Thyroid gland (tissue), 4 donors: ENCODE data around the gene EBP. TPM values are rescaled to one million over a fixed set of nuclear protein-coding genes. Genes with fewer than 3 reads are reported as not detected.

ENCODE experiments used
- DNase-seq, 2 donors: peaks; one replicate each; pipeline ENCODE4 v3.0.0-alpha.2; 2019
- H3K27ac ChIP-seq, 3 donors: fragments of 200-600 bp; sonication (generic); 1 replicate in 2 of 3; 2 replicates in 1 of 3; pipeline ENCODE4 v1.5.1; 2016 to 2019; ENCODE audit warnings: mild to moderate bottlenecking in 1 of 3, moderate library complexity in 1 of 3
- H3K27me3 ChIP-seq: fragments of 200-600 bp; sonication (generic); one replicate; pipeline ENCODE4 v1.5.1; 2019
- H3K36me3 ChIP-seq, 2 donors: fragments of 200-600 bp; sonication (generic); one replicate each; pipeline ENCODE4 v1.5.1; 2016 to 2019
- H3K4me1 ChIP-seq, 2 donors: fragments of 200-600 bp; sonication (generic); one replicate each; pipeline ENCODE4 v1.5.1; 2017 to 2019
- H3K4me3 ChIP-seq, 3 donors: fragments of 200-600 bp; sonication (generic); replicated peaks in 1 of 3; 1 replicate in 2 of 3; 2 replicates in 1 of 3; pipeline ENCODE4 v1.5.1; 2016; ENCODE audit warnings: mild to moderate bottlenecking in 1 of 3
- H3K9me3 ChIP-seq: fragments of 200-600 bp; sonication (generic); one replicate; pipeline ENCODE4 v1.5.1; 2017
- POLR2A ChIP-seq, 2 donors: fragments of 450-650 bp; IDR thresholded peaks; one replicate each; pipeline ENCODE4 v1.6.1; 2017; ENCODE audit warnings: antibody characterized with exemption in 2 of 2, mild to moderate bottlenecking in 2 of 2, moderate library complexity in 1 of 2
- WGBS, 2 donors: methylation state at CpG; one replicate each; pipeline ENCODE4 v1.1.5; 2017; 5-methylcytosine and 5-hydroxymethylcytosine counted together
- intact Hi-C: fragments of 100-400 bp; cut with DNase I; formaldehyde crosslinking; loops from one replicate; pipeline ENCODE4 v1.15.1; 2023
- total RNA-seq, 4 donors: library from RNA; depleted of rRNA; stranded (reverse); fragments of >200 nt; gene quantifications; one replicate each; pipeline ENCODE4 v1.2.3, GENCODE V29; 2016
- TF ChIP-seq, protein P1 (sequence below), 6 experiments: fragments of 200-600 bp in 3 of 6; fragments of 450-650 bp in 3 of 6; sonication (generic) in 3 of 6; IDR thresholded peaks; one replicate each; pipeline ENCODE4 v1.5.1; 2016 to 2019; ENCODE audit warnings: antibody characterized with exemption in 6 of 6, mild to moderate bottlenecking in 2 of 6, inconsistent platforms in 1 of 6, moderate library complexity in 1 of 6

The EBP gene
- total RNA-seq, 4 donors from 2014 or later, result 11.0 to 43.5 (median 35.5) TPM

DNA sequence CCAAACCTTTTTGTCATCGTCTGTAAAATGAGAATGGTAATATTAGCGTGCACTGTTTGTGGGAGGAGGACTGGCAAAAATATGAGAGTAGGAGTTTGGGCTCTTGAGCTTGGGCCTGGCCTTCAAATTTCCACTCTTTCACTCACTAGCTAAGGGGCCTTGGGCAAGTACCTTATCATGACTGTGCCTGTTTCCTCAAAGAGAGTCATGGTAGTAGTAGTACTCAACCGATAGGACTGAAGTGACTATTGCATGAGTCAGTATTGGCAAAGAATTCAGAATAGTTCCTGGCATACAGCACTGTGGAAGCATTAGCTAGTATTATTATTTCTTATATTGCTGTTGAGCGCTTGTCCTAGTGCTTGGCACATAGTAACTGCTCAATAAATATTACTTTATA, 36.7 kb downstream of the EBP start:
- no peaks in the 10 kb centered on the region for H3K9me3 ChIP-seq
- no peak overlapping the region for H3K4me3 ChIP-seq
- H3K27ac ChIP-seq, result no peak overlapping the region
- DNase-seq, result no peak
- 82 to 85% methylated on average over 4 of the region's 4 CpGs for WGBS, 2 donors
- intact Hi-C loops, result no loop called here
- TF ChIP-seq, protein P1, sequence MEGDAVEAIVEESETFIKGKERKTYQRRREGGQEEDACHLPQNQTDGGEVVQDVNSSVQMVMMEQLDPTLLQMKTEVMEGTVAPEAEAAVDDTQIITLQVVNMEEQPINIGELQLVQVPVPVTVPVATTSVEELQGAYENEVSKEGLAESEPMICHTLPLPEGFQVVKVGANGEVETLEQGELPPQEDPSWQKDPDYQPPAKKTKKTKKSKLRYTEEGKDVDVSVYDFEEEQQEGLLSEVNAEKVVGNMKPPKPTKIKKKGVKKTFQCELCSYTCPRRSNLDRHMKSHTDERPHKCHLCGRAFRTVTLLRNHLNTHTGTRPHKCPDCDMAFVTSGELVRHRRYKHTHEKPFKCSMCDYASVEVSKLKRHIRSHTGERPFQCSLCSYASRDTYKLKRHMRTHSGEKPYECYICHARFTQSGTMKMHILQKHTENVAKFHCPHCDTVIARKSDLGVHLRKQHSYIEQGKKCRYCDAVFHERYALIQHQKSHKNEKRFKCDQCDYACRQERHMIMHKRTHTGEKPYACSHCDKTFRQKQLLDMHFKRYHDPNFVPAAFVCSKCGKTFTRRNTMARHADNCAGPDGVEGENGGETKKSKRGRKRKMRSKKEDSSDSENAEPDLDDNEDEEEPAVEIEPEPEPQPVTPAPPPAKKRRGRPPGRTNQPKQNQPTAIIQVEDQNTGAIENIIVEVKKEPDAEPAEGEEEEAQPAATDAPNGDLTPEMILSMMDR (IDR thresholded peaks at IDR 0.05), result no peak
- no peak for TF ChIP-seq POLR2A (IDR thresholded peaks at IDR 0.05)
- no peaks in the 10 kb centered on the region for H3K4me1 ChIP-seq
- H3K27me3 ChIP-seq, result no peaks in the 10 kb centered on the region
- H3K36me3 ChIP-seq, result peaks cover 0 to 12% of the 10 kb centered on the region in 2 donors

DNA sequence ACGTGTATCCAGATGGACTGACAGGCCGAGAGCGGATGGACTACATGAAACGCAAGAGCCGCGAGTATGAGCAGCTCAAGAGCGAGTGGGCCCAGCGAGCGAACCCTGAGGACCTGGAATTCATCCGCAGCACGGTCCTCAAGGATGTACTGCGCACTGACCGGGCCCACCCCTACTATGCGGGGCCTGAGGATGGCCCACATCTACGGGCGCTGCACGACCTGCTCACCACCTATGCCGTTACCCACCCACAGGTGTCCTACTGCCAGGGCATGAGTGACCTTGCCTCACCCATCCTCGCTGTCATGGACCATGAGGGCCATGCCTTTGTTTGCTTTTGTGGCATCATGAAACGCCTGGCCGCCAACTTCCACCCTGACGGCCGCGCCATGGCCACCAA, 38.0 kb downstream of the EBP start:
- no peaks in the 10 kb centered on the region for H3K27me3 ChIP-seq
- no peak for DNase-seq
- WGBS, 2 donors, result 93 to 97% methylated on average over 3 to 13 of the region's 24 CpGs
- TF ChIP-seq, protein P1 (IDR thresholded peaks at IDR 0.05), result no peak
- TF ChIP-seq POLR2A (IDR thresholded peaks at IDR 0.05), result no peak
- H3K27ac ChIP-seq, result no peak overlapping the region
- no peaks in the 10 kb centered on the region for H3K4me1 ChIP-seq
- no peak overlapping the region for H3K4me3 ChIP-seq
- no peaks in the 10 kb centered on the region for H3K9me3 ChIP-seq
- intact Hi-C loops, result no loop called here
- H3K36me3 ChIP-seq, result peaks cover 0 to 12% of the 10 kb centered on the region in 2 donors

DNA sequence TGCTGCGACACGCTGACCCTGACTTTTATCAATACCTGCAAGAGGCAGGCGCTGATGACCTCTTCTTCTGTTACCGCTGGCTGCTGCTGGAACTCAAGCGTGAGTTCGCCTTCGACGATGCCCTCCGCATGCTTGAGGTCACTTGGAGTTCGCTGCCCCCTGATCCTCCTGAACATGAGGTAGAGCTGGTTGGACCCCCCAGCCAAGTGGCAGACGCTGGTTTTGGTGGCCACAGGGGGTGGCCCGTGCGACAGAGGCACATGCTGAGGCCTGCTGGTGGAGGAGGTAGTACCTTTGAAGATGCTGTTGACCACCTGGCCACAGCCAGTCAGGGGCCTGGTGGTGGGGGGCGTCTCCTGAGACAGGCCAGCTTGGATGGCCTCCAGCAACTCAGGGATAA, 38.4 kb downstream of the EBP start:
- Histone ChIP-seq H3K9me3 (no peaks in the 10 kb centered on the region), H3K36me3 (peaks cover 0 to 12% of the 10 kb centered on the region in 2 donors), H3K4me3 (no peak overlapping the region), H3K4me1 (no peaks in the 10 kb centered on the region), H3K27ac (no peak overlapping the region), H3K27me3 (no peaks in the 10 kb centered on the region)
- intact Hi-C loops, result no loop called here
- TF ChIP-seq POLR2A (IDR thresholded peaks at IDR 0.05), result no peak
- TF ChIP-seq, protein P1 (IDR thresholded peaks at IDR 0.05), result no peak
- no peak for DNase-seq
- WGBS, 2 donors, result 97 to 100% methylated on average over 2 to 5 of the region's 14 CpGs

DNA sequence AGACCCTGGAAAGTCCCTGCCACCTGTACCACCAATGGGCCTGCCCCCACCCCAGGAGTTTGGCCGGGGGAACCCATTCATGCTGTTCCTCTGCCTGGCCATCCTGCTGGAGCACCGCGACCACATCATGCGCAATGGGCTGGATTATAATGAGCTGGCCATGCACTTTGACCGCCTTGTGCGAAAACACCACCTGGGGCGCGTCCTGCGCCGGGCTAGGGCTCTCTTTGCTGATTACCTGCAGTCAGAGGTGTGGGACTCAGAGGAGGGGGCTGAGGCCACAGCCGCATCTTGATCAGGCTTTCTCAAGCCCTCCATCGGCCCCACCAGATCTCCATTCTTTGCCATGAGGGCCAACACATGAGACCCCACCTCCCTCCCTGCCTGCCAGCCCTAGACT, 39.1 kb downstream of the EBP start:
- Histone ChIP-seq H3K36me3 (peaks cover 0 to 12% of the 10 kb centered on the region in 2 donors), H3K27ac (no peak overlapping the region), H3K9me3 (no peaks in the 10 kb centered on the region), H3K27me3 (no peaks in the 10 kb centered on the region), H3K4me3 (no peak overlapping the region), H3K4me1 (no peaks in the 10 kb centered on the region)
- TF ChIP-seq, protein P1 (IDR thresholded peaks at IDR 0.05), result no peak
- no peak for TF ChIP-seq POLR2A (IDR thresholded peaks at IDR 0.05)
- 83 to 99% methylated on average over 1 to 9 of the region's 12 CpGs for WGBS, 2 donors
- intact Hi-C loops, result no loop called here
- no peak for DNase-seq

DNA sequence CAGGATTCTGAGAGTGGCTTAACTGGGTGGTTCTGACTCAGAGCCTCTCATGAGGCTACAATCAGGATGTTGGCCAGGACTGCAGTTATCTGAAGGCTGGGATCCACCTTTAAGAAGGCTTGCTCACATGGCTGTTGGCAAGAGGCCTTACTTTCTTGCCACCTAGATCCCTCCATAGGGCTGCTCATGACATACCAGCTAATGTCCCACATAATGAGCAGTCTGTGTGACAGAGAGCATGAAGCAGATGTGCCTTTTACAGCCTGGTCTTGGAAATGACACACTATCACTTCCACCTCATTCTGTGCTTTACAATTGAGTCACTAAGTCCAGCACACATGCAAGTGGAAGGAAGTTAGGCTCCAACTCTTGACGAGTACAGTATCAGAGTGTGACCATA, 48.4 kb downstream of the EBP start:
- DNase-seq, result no peak
- Histone ChIP-seq H3K27me3 (no peaks in the 10 kb centered on the region), H3K27ac (no peak overlapping the region), H3K4me3 (no peak overlapping the region), H3K9me3 (no peaks in the 10 kb centered on the region), H3K4me1 (no peaks in the 10 kb centered on the region), H3K36me3 (no peaks in the 10 kb centered on the region)
- intact Hi-C loops, result no loop called here
- TF ChIP-seq POLR2A (IDR thresholded peaks at IDR 0.05), result no peak
- TF ChIP-seq, protein P1 (IDR thresholded peaks at IDR 0.05), result no peak
- 50 to 75% methylated on average over 1 of the region's 1 CpG for WGBS, 2 donors
